ENCODE data around the gene ARPC5. TPM values are rescaled to one million over a fixed set of nuclear protein-coding genes. Genes with fewer than 3 reads are reported as not detected.
A peak's percentile ranks its signal among the peaks of the same experiment; 100 is the strongest.

Gene ARPC5
- polyA plus RNA-seq, 1 donor, result 163 TPM

- Histone ChIP-seq H3K36me3 (ENCODE audit: control insufficient read depth, insufficient read depth, low read length) (no peaks in the 10 kb centered on the region), H3K9me3 (ENCODE audit: control insufficient read depth, low read depth, low read length) (no peaks in the 10 kb centered on the region), H3K27me3 (ENCODE audit: control insufficient read depth, insufficient read depth, low read length) (no peaks in the 10 kb centered on the region), H3K4me3 (ENCODE audit: low read length) (no peak overlapping the region), H3K27ac (ENCODE audit: low read length) (peak overlapping the region; percentile 57), H3K4me1 (ENCODE audit: control insufficient read depth, insufficient read depth, low read length) (peaks cover 9% of the 10 kb centered on the region)
- WGBS (ENCODE audit: insufficient coverage, low lambda C conversion rate), result no CpG with 5 or more reads among the region's 1 CpG
- DNase-seq, result no peak
Measured at GRCh38 chr1:183602510-183602909, 33.1 kb downstream of the ARPC5 start.

GRCh38 chr1:183600634-183601033, 34.9 kb downstream of the ARPC5 start:
- H3K9me3 ChIP-seq (ENCODE audit: control insufficient read depth, low read depth, low read length), result no peaks in the 10 kb centered on the region
- 100% methylated on average over 1 of the region's 3 CpGs for WGBS (ENCODE audit: insufficient coverage, low lambda C conversion rate)
- no peak overlapping the region for H3K4me3 ChIP-seq (ENCODE audit: low read length)
- DNase-seq, result no peak
- H3K27me3 ChIP-seq (ENCODE audit: control insufficient read depth, insufficient read depth, low read length), result no peaks in the 10 kb centered on the region
- peaks cover 9% of the 10 kb centered on the region for H3K4me1 ChIP-seq (ENCODE audit: control insufficient read depth, insufficient read depth, low read length)
- H3K27ac ChIP-seq (ENCODE audit: low read length), result no peak overlapping the region
- no peaks in the 10 kb centered on the region for H3K36me3 ChIP-seq (ENCODE audit: control insufficient read depth, insufficient read depth, low read length)

GRCh38 chr1:183600136-183600535, 35.4 kb downstream of the ARPC5 start:
- WGBS (ENCODE audit: insufficient coverage, low lambda C conversion rate), result no CpG with 5 or more reads among the region's 3 CpGs

GRCh38 chr1:183598386-183598785, 37.2 kb downstream of the ARPC5 start:
- Histone ChIP-seq H3K4me1 (ENCODE audit: control insufficient read depth, insufficient read depth, low read length) (peaks cover 4% of the 10 kb centered on the region), H3K27ac (ENCODE audit: low read length) (peak overlapping the region; percentile 18), H3K36me3 (ENCODE audit: control insufficient read depth, insufficient read depth, low read length) (no peaks in the 10 kb centered on the region), H3K9me3 (ENCODE audit: control insufficient read depth, low read depth, low read length) (no peaks in the 10 kb centered on the region), H3K4me3 (ENCODE audit: low read length) (no peak overlapping the region), H3K27me3 (ENCODE audit: control insufficient read depth, insufficient read depth, low read length) (no peaks in the 10 kb centered on the region)
- WGBS (ENCODE audit: insufficient coverage, low lambda C conversion rate), result no CpG with 5 or more reads among the region's 2 CpGs
- DNase-seq, result peak in 1 of 2 donors; percentile 73

More at GRCh38 chr1:183600136-183600535, 35.4 kb downstream of the ARPC5 start:
- H3K4me3 ChIP-seq (ENCODE audit: low read length), result no peak overlapping the region
- H3K27me3 ChIP-seq (ENCODE audit: control insufficient read depth, insufficient read depth, low read length), result no peaks in the 10 kb centered on the region
- no peaks in the 10 kb centered on the region for H3K9me3 ChIP-seq (ENCODE audit: control insufficient read depth, low read depth, low read length)
- DNase-seq, result no peak
- H3K36me3 ChIP-seq (ENCODE audit: control insufficient read depth, insufficient read depth, low read length), result no peaks in the 10 kb centered on the region
- H3K27ac ChIP-seq (ENCODE audit: low read length), result no peak overlapping the region
- H3K4me1 ChIP-seq (ENCODE audit: control insufficient read depth, insufficient read depth, low read length), result peaks cover 9% of the 10 kb centered on the region

DNA sequence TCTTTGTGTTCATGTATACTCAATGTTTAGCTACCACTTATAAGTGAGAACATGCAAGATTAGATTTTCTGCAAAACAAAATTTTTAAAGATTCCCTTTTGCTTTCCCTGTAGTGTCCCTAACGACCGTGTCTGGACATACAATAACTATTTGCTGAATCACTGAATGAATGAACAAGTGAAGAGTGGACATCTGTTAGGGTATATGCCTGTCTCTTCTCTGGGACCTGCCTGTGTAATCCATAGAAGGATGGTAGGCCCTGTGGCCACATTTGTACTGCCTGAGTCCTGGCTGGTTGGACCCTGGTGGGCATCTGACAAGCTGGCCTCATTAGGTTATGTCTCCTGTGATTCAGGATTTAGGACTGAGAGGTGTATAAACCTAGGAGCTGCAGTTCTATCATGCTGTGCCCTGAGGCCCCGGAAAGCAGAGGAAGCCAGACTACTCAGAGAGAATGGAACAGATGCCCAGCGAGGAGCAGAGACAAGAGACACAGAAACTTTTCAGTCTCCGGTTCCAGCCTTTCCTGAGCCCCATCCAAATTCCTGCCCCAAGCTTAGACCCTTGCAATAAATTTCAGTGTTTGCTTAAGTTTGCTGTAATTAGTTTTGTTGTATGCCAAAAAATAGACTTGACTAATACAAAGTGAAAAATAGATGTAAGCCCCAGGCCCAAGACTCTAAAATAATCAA, 37.8 kb downstream of the ARPC5 start:
- Histone ChIP-seq H3K27ac (ENCODE audit: low read length) (no peak overlapping the region), H3K4me1 (ENCODE audit: control insufficient read depth, insufficient read depth, low read length) (peaks cover 3% of the 10 kb centered on the region), H3K4me3 (ENCODE audit: low read length) (no peak overlapping the region), H3K9me3 (ENCODE audit: control insufficient read depth, low read depth, low read length) (no peaks in the 10 kb centered on the region), H3K36me3 (ENCODE audit: control insufficient read depth, insufficient read depth, low read length) (no peaks in the 10 kb centered on the region), H3K27me3 (ENCODE audit: control insufficient read depth, insufficient read depth, low read length) (no peaks in the 10 kb centered on the region)
- WGBS (ENCODE audit: insufficient coverage, low lambda C conversion rate), result 92% methylated on average over 4 of the region's 5 CpGs
- no peak for DNase-seq

- H3K4me3 ChIP-seq (ENCODE audit: low read length), result no peak overlapping the region
- no CpG with 5 or more reads among the region's 5 CpGs for WGBS (ENCODE audit: insufficient coverage, low lambda C conversion rate)
- DNase-seq, result no peak
- no peaks in the 10 kb centered on the region for H3K36me3 ChIP-seq (ENCODE audit: control insufficient read depth, insufficient read depth, low read length)
- H3K27me3 ChIP-seq (ENCODE audit: control insufficient read depth, insufficient read depth, low read length), result no peaks in the 10 kb centered on the region
- peaks cover 3% of the 10 kb centered on the region for H3K4me1 ChIP-seq (ENCODE audit: control insufficient read depth, insufficient read depth, low read length)
- no peaks in the 10 kb centered on the region for H3K9me3 ChIP-seq (ENCODE audit: control insufficient read depth, low read depth, low read length)
- no peak overlapping the region for H3K27ac ChIP-seq (ENCODE audit: low read length)
Measured at GRCh38 chr1:183596500-183596899, 39.1 kb downstream of the ARPC5 start.

DNA sequence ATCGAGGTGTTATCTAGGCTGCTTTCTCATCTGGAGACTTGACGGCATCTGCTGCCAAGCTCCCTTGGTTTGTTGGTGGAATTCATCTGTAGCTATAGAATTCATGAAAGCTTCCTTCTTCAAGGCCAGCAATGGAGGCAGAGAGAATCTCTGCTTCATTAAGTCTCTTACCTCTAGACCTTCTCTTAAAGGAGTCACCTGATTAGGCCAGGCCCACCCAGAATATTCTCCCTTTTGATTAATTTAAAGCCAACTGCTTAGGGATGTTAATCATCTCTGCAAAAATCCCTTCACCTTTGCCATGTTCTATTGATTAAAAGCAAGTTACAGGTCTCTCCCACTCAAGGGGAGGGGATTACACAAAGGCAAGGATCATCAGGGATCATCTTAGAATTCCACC, 40.0 kb downstream of the ARPC5 start:
- no peak for DNase-seq
- H3K4me3 ChIP-seq (ENCODE audit: low read length), result no peak overlapping the region
- H3K36me3 ChIP-seq (ENCODE audit: control insufficient read depth, insufficient read depth, low read length), result no peaks in the 10 kb centered on the region
- H3K27me3 ChIP-seq (ENCODE audit: control insufficient read depth, insufficient read depth, low read length), result no peaks in the 10 kb centered on the region
- H3K9me3 ChIP-seq (ENCODE audit: control insufficient read depth, low read depth, low read length), result no peaks in the 10 kb centered on the region
- WGBS (ENCODE audit: insufficient coverage, low lambda C conversion rate), result no CpG with 5 or more reads among the region's 2 CpGs
- no peak overlapping the region for H3K27ac ChIP-seq (ENCODE audit: low read length)
- H3K4me1 ChIP-seq (ENCODE audit: control insufficient read depth, insufficient read depth, low read length), result peaks cover 3% of the 10 kb centered on the region

GRCh38 chr1:183593356-183593755, 42.2 kb downstream of the ARPC5 start:
- no peaks in the 10 kb centered on the region for H3K9me3 ChIP-seq (ENCODE audit: control insufficient read depth, low read depth, low read length)

GRCh38 chr1:183592733-183593132, 42.9 kb downstream of the ARPC5 start:
- H3K27ac ChIP-seq (ENCODE audit: low read length), result no peak overlapping the region
- no peak overlapping the region for H3K4me3 ChIP-seq (ENCODE audit: low read length)
- 100% methylated on average over 3 of the region's 7 CpGs for WGBS (ENCODE audit: insufficient coverage, low lambda C conversion rate)
- H3K27me3 ChIP-seq (ENCODE audit: control insufficient read depth, insufficient read depth, low read length), result no peaks in the 10 kb centered on the region
- H3K36me3 ChIP-seq (ENCODE audit: control insufficient read depth, insufficient read depth, low read length), result no peaks in the 10 kb centered on the region
- DNase-seq, result no peak
- H3K9me3 ChIP-seq (ENCODE audit: control insufficient read depth, low read depth, low read length), result no peaks in the 10 kb centered on the region
- peaks cover 7% of the 10 kb centered on the region for H3K4me1 ChIP-seq (ENCODE audit: control insufficient read depth, insufficient read depth, low read length)

More at GRCh38 chr1:183593356-183593755, 42.2 kb downstream of the ARPC5 start:
- Histone ChIP-seq H3K4me3 (ENCODE audit: low read length) (no peak overlapping the region), H3K27me3 (ENCODE audit: control insufficient read depth, insufficient read depth, low read length) (no peaks in the 10 kb centered on the region), H3K36me3 (ENCODE audit: control insufficient read depth, insufficient read depth, low read length) (no peaks in the 10 kb centered on the region), H3K4me1 (ENCODE audit: control insufficient read depth, insufficient read depth, low read length) (peaks cover 10% of the 10 kb centered on the region), H3K27ac (ENCODE audit: low read length) (no peak overlapping the region)
- no peak for DNase-seq
- 73% methylated on average over 2 of the region's 3 CpGs for WGBS (ENCODE audit: insufficient coverage, low lambda C conversion rate)

DNA sequence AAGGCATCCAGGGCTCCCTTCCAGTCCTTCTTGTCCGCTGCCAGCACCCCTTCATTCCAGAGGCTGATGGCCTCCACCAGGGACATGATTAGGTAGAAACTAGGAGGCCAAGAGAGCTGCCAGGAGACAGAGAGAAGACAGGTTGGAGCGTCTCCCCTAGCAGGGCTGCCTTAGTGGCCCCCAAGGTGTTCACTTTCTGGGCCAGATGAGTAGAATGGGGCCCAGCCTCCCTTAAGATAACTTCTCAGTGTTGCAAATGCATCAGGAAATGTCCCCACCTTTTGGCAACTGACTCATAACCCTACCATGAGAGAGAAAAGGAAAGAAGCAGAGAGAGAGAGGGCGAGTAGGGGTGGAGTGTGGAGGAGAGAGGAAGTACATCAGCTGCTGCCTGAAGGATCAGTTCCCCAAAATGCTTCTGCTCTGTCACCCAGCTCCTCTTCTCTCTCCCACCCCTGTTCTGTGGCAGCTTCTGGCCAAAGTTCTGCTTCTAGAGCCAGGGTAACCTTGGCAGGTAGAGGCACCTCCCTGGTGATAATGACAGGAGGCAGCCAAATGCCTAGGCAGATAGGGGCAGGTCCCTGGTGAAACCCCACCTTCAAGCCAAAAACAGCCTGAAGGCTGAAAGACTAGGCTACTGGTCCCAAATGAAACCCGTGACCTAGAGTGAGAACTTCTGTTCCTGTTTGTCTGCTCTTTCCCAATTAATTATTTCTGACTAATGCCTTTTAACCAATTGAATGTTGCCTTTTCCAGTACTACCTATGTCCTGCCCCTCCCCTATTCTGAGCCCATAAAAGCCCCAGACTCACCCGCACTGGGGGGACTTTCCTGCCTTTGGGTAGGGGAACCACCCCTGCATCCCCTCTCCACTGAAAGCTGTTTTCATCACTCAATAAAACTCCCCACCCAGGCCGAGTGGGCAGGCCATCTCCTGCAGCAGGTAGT, 45.1 kb downstream of the ARPC5 start, which contains the start of gene NCF2:
Gene NCF2, minus strand, starts transcription at position 216 of the 948 bp plus-strand sequence. Its CDS starts 130 bp downstream, at position 86.
- peaks cover 7% of the 10 kb centered on the region for H3K4me1 ChIP-seq (ENCODE audit: control insufficient read depth, insufficient read depth, low read length)
- DNase-seq, result peak in 1 of 2 donors; percentile 31
- H3K9me3 ChIP-seq (ENCODE audit: control insufficient read depth, low read depth, low read length), result no peaks in the 10 kb centered on the region
- H3K36me3 ChIP-seq (ENCODE audit: control insufficient read depth, insufficient read depth, low read length), result no peaks in the 10 kb centered on the region
- H3K4me3 ChIP-seq (ENCODE audit: low read length), result no peak within 1 kb of the TSS
- WGBS (ENCODE audit: insufficient coverage, low lambda C conversion rate), result no CpG with 5 or more reads among the region's 6 CpGs
- peak within 1 kb of the TSS; percentile 4 for H3K27ac ChIP-seq (ENCODE audit: low read length)
- no peaks in the 10 kb centered on the region for H3K27me3 ChIP-seq (ENCODE audit: control insufficient read depth, insufficient read depth, low read length)

Measured in large intestine (tissue), 3 donors.